ENCODE data around the gene GATA5. TPM values are rescaled to one million over a fixed set of nuclear protein-coding genes. Genes with fewer than 3 reads are reported as not detected.

The GATA5 gene
- total RNA-seq, 1 experiment from 2014 or later = 0.96 TPM

DNA sequence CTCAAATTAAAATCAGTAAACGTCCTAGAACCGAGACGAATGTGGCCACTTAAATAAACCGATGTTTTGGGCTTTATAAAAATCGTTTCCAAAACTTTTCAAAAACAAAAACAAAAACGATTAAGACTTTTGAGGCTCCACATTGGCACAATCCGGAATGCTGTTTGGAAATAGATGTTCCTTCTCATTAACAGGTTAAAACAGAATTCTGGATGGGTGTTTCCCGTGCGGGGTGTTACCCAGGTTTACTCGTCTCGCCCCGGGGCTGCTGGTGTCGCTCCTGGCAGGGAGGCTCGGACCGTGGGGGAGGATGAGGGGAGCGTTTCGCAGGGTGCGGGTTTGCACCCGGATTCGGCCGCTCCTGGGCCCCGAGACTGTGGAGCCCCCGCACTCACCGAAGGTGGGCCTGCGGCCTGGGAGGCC is 1.2 kb downstream of the GATA5 start:
- ChIA-PET POLR2A (ENCODE audit: unreplicated experiment) (no interaction called here), CTCF (no interaction called here)

GRCh38 chr20:62473717-62474603 is 1.8 kb downstream of the GATA5 start:
- Histone ChIP-seq H3F3A (ENCODE audit: insufficient read depth, low read depth) (peaks cover 8% of the 10 kb centered on the region; the same call in 1 of the 2 replicates), H4K20me1 (ENCODE audit: insufficient read depth) (no peaks in the 10 kb centered on the region), H3K4me1 (replicated peaks; ENCODE audit: insufficient read depth) (no peaks in the 10 kb centered on the region), H3K9me2 (ENCODE audit: insufficient read depth) (no peaks in the 10 kb centered on the region), H2AFZ (no peak overlapping the region), H3K9me3 (ENCODE audit: insufficient read depth, low read depth) (no peaks in the 10 kb centered on the region), H3K36me3 (ENCODE audit: low read depth) (no peaks in the 10 kb centered on the region), H3K4me3 (no peak overlapping the region), H3K79me2 (ENCODE audit: low read depth) (no peaks in the 10 kb centered on the region), H3K4me2 (no peak overlapping the region), H3K27ac (no peak overlapping the region), H3K27me3 (ENCODE audit: insufficient read depth, low read depth) (peaks cover 55% of the 10 kb centered on the region)
- DNase-seq = no peak
- intact Hi-C loops (cut with micrococcal nuclease; ENCODE audit: unreplicated experiment) = no loop called here
- POLR2A ChIA-PET (ENCODE audit: unreplicated experiment) = no interaction called here
- TF ChIP-seq EZH2 (IDR thresholded peaks at IDR 0.05; ENCODE audit: low read depth) = no peak
- TF ChIP-seq, protein P1, sequence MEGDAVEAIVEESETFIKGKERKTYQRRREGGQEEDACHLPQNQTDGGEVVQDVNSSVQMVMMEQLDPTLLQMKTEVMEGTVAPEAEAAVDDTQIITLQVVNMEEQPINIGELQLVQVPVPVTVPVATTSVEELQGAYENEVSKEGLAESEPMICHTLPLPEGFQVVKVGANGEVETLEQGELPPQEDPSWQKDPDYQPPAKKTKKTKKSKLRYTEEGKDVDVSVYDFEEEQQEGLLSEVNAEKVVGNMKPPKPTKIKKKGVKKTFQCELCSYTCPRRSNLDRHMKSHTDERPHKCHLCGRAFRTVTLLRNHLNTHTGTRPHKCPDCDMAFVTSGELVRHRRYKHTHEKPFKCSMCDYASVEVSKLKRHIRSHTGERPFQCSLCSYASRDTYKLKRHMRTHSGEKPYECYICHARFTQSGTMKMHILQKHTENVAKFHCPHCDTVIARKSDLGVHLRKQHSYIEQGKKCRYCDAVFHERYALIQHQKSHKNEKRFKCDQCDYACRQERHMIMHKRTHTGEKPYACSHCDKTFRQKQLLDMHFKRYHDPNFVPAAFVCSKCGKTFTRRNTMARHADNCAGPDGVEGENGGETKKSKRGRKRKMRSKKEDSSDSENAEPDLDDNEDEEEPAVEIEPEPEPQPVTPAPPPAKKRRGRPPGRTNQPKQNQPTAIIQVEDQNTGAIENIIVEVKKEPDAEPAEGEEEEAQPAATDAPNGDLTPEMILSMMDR (conservative IDR thresholded peaks at IDR 0.05) = no peak
- CTCF ChIA-PET = no interaction called here
- no TSS peak for BruUV-seq (replicated peaks)

More for the DNA sequence above, 1.2 kb downstream of the GATA5 start:
- Histone ChIP-seq H3K9me3 (ENCODE audit: insufficient read depth, low read depth) (no peaks in the 10 kb centered on the region), H3K36me3 (ENCODE audit: low read depth) (no peaks in the 10 kb centered on the region), H3F3A (ENCODE audit: insufficient read depth, low read depth) (peaks cover 8% of the 10 kb centered on the region; the same call in 1 of the 2 replicates), H3K9me2 (ENCODE audit: insufficient read depth) (no peaks in the 10 kb centered on the region), H2AFZ (no peak overlapping the region), H3K27ac (no peak overlapping the region), H3K27me3 (ENCODE audit: insufficient read depth, low read depth) (peaks cover 53% of the 10 kb centered on the region), H4K20me1 (ENCODE audit: insufficient read depth) (no peaks in the 10 kb centered on the region), H3K79me2 (ENCODE audit: low read depth) (no peaks in the 10 kb centered on the region), H3K4me2 (no peak overlapping the region), H3K4me1 (replicated peaks; ENCODE audit: insufficient read depth) (no peaks in the 10 kb centered on the region), H3K4me3 (no peak overlapping the region)
- no peak for DNase-seq
- no TSS peak for BruUV-seq (replicated peaks)
- intact Hi-C loops (cut with micrococcal nuclease; ENCODE audit: unreplicated experiment) = no loop called here
- no peak for TF ChIP-seq EZH2 (IDR thresholded peaks at IDR 0.05; ENCODE audit: low read depth)
- TF ChIP-seq, protein P1 (conservative IDR thresholded peaks at IDR 0.05) = no peak

DNA sequence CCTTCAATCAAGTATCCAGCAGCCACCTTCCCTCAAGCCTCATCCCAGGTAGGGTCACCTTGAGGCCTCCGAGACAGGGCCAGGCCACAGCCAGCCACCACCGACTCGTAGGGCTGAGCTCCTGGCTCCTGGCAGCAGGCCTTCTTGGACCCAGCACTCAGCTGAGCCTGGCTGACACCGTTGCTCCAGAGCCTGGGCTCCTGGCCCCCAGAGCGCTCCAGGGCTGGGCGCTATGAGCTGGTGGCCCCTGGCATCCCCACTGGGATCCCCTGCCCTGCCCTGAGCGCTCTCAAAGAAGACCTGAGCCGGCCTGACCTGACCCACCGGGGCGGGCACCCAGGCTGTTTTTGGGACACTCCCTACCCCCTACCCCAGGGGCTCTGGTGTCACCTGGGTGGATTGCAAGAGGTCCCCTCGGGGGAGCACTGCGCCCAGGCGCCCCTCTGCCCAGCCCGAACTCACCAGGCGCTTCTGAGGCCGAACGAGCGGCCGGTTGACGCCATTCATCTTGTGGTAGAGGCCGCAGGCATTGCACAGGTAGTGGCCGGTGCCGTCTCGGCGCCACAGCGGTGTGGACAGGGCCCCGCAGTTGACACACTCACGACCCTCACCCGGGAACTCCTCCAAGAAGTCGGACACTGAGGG is 2.7 kb downstream of the GATA5 start:
- H4K20me1 ChIP-seq (ENCODE audit: insufficient read depth) = no peaks in the 10 kb centered on the region
- no peak overlapping the region for H3K4me2 ChIP-seq
- H3K79me2 ChIP-seq (ENCODE audit: low read depth) = no peaks in the 10 kb centered on the region
- H3K4me3 ChIP-seq = no peak overlapping the region
- no peaks in the 10 kb centered on the region for H3F3A ChIP-seq (ENCODE audit: insufficient read depth, low read depth)
- no peaks in the 10 kb centered on the region for H3K9me2 ChIP-seq (ENCODE audit: insufficient read depth)
- H3K36me3 ChIP-seq (ENCODE audit: low read depth) = no peaks in the 10 kb centered on the region
- no peak overlapping the region for H2AFZ ChIP-seq
- no TSS peak for BruUV-seq (replicated peaks)
- POLR2A ChIA-PET (ENCODE audit: unreplicated experiment) = no interaction called here
- H3K27ac ChIP-seq = no peak overlapping the region
- intact Hi-C loops (cut with micrococcal nuclease; ENCODE audit: unreplicated experiment) = no loop called here
- CTCF ChIA-PET = no interaction called here
- DNase-seq = no peak
- TF ChIP-seq EZH2 (IDR thresholded peaks at IDR 0.05; ENCODE audit: low read depth) = no peak
- TF ChIP-seq, protein P1 (conservative IDR thresholded peaks at IDR 0.05) = no peak
- no peaks in the 10 kb centered on the region for H3K9me3 ChIP-seq (ENCODE audit: insufficient read depth, low read depth)
- H3K4me1 ChIP-seq (replicated peaks; ENCODE audit: insufficient read depth) = no peaks in the 10 kb centered on the region
- H3K27me3 ChIP-seq (ENCODE audit: insufficient read depth, low read depth) = peaks cover 49% of the 10 kb centered on the region

Data from PC-9 (cell line).